ENCODE measurements around the gene STON1.
"Not testable (repeated sequence)": the region's sequence is repeated elsewhere in the genome, so short reads cannot be mapped to it uniquely, and the experiment has no call there.

The STON1 gene

DNA sequence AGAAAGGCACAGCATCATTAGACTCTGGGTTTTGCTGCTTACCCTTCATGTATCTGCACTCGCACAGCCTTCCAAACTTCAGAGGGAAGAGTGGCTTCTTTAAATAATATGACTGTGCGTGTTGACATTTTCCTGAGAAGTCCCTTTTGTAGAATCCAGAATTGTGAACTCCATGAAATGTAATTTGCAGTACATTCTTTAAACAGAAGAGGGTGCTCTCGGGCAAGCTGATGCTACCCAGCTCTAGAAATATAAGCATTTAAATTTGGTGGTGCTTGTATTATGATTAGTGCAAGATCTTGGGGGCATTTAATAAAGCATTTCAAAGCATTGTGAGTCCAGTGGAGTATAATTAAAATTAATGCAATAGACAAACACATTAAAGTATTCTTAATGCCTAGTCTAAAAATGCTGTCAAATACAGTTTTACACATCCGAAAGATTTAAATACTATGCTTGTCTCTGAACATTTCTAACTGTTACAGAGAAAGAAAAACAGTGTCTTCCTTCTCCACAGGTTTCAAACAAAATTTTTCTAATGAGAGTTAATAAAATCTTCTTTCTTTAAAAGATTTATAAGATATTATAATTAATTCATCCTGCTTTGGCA is 70.4 kb downstream of the STON1 start:
- peak; percentile 26 for DNase-seq (ENCODE audit: extremely low spot score)
- TF ChIP-seq, protein P1, sequence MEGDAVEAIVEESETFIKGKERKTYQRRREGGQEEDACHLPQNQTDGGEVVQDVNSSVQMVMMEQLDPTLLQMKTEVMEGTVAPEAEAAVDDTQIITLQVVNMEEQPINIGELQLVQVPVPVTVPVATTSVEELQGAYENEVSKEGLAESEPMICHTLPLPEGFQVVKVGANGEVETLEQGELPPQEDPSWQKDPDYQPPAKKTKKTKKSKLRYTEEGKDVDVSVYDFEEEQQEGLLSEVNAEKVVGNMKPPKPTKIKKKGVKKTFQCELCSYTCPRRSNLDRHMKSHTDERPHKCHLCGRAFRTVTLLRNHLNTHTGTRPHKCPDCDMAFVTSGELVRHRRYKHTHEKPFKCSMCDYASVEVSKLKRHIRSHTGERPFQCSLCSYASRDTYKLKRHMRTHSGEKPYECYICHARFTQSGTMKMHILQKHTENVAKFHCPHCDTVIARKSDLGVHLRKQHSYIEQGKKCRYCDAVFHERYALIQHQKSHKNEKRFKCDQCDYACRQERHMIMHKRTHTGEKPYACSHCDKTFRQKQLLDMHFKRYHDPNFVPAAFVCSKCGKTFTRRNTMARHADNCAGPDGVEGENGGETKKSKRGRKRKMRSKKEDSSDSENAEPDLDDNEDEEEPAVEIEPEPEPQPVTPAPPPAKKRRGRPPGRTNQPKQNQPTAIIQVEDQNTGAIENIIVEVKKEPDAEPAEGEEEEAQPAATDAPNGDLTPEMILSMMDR (IDR thresholded peaks at IDR 0.05; ENCODE audit: control extremely low read depth, extremely low read depth, low read depth, missing control alignments), result peak; percentile 69
- POLR2A ChIA-PET, result no interaction called here
- CTCF ChIA-PET, result interaction anchor here (0.8 to 2.5 kb wide), 10 partner anchors 9 to 890 kb away, joined by 3 to 22 read pairs (median 4); no protein-coding TSS in a partner anchor

DNA sequence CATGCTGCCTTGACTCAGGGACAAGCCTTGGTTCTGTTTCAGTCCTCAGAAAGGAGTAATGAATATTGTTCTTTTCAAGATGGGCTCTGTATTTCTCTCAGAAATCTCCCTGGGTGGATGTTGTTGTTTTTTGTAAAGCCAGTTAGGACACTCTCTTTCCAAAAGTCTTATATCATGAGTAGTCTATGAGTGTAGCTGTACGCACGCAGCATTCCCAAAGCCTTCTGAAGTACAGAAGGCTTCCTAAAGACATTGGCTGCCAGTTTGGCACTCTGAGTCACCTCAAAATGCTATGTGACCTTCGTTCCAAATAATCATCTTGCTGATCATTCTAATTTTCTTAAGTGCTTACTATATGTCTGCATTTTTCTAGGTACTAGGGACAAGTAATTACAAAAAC is 71.0 kb downstream of the STON1 start:
- ChIA-PET CTCF (interaction anchor here (0.8 to 2.5 kb wide), 6 partner anchors 10 to 127 kb away, joined by 3 to 22 read pairs (median 5); no protein-coding TSS in a partner anchor), POLR2A (no interaction called here)
- DNase-seq (ENCODE audit: extremely low spot score), result no peak
- TF ChIP-seq, protein P1 (IDR thresholded peaks at IDR 0.05; ENCODE audit: control extremely low read depth, extremely low read depth, low read depth, missing control alignments), result no peak

DNA sequence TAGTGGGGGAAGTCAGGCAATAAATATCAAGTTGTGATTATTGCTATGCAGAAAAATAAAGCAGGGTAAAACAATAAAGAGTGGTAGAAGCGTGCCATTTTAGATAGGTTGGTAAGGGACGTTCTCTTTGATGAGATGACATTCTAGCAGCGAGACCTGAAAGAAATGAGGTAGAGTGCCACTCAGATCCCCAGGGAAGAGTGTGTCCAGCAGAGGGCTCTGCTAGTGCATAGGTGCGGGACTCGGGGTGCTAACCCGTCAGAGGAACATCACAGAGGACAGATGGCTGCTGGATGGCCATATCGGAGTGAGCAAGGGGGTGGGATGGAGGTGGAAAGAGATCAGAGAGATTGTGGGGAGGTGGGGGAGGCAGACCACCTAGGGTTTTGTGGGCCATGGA is 71.4 kb downstream of the STON1 start:
- CTCF ChIA-PET, result interaction anchor here (2.0 kb wide), 1 partner anchor 10 kb away, joined by 5 read pairs; no protein-coding TSS in a partner anchor
- POLR2A ChIA-PET, result no interaction called here
- no peak for DNase-seq (ENCODE audit: extremely low spot score)
- TF ChIP-seq, protein P1 (IDR thresholded peaks at IDR 0.05; ENCODE audit: control extremely low read depth, extremely low read depth, low read depth, missing control alignments), result peak; percentile 36

DNA sequence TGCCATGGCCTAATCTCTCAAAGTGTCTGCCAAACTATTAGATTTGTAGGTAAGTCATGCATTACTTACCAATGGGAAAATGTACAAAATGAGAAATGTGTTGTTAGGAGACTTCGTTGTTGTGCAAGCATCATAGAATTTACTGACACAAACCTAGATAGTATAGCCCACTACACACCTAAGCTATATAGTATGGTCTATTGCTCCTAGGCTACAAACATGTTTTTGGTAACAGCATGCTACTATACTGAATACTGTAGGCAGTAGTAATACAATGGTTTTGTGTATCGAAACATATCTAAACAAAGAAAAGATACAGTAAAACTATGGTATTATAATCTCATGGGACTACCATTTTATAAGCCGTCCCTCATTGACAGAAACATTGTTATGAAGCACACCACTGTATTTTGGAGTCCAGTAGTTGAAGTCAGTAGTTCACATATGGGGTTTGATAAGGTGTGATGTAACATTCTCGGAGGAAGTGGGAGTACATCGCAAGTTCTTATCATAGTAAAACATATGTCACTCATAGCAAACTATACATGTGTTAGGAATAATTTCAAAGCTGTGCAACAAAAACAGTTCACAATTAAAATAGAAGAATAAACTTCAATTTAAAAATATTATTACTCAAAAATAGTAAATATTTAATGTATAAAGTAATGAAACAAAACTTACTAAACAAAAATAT is 75.7 kb downstream of the STON1 start:
- DNase-seq (ENCODE audit: extremely low spot score), result no peak
- ChIA-PET POLR2A (no interaction called here), CTCF (interaction anchor here (1.4 kb wide), 1 partner anchor 1797 kb away, joined by 3 read pairs; no protein-coding TSS in a partner anchor)
- TF ChIP-seq, protein P1 (IDR thresholded peaks at IDR 0.05; ENCODE audit: control extremely low read depth, extremely low read depth, low read depth, missing control alignments), result no peak

DNA sequence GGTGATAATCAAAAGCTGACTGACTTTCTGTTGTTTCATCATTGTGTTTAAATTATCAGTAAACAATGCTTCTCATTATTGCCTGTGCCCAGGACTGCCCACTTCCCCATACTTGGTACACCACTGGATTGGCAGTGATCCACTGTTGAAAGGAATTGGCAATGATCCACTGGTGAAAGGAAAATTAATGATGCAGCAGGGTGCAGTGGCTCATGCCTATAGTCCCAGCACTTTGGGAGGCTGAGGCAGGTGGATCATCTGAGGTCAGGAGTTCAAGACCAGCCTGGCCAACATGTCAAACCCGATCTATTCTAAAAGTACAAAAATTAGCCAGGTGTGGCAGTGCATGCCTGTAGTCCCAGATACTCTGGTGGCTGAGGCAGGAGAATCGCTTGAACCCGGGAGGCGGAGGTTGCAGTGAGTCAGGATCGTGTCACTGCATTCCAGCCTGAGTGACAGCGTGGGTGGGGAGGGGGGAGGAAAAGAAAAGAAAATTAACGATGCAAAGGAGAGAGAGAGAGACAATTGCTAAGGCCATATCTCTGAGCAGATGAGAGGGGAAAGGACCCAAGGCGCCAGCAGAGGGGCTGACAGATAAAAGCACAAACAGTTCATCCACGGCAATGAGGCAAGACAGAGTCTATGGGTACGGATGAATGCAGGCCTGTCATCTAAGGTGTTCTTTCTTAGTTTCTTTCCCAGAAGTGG is 77.5 kb downstream of the STON1 start:
- POLR2A ChIA-PET, result no interaction called here
- DNase-seq (ENCODE audit: extremely low spot score), result no peak
- CTCF ChIA-PET, result no interaction called here
- TF ChIP-seq, protein P1 (IDR thresholded peaks at IDR 0.05; ENCODE audit: control extremely low read depth, extremely low read depth, low read depth, missing control alignments), result no peak

DNA sequence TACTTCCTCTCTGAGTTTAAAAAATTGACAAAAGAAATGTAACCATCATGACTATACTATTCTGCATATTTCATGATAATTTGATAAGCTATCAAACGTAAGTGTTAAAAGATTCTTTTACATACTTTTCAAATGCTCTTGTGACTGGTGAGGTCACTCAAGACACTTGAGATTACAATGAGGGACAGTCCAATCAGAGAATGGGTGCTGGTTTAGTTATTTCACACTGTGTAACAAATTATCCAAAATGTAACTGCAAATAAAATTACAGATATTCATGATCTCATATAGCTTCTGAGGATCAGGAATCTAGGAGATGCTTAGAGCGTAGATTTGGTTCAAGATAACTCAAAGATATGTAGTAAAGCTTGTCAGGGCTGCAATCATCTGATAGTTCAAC is 83.3 kb downstream of the STON1 start:
- TF ChIP-seq, protein P1 (IDR thresholded peaks at IDR 0.05; ENCODE audit: control extremely low read depth, extremely low read depth, low read depth, missing control alignments), result no peak
- ChIA-PET CTCF (no interaction called here), POLR2A (no interaction called here)
- no peak for DNase-seq (ENCODE audit: extremely low spot score)

DNA sequence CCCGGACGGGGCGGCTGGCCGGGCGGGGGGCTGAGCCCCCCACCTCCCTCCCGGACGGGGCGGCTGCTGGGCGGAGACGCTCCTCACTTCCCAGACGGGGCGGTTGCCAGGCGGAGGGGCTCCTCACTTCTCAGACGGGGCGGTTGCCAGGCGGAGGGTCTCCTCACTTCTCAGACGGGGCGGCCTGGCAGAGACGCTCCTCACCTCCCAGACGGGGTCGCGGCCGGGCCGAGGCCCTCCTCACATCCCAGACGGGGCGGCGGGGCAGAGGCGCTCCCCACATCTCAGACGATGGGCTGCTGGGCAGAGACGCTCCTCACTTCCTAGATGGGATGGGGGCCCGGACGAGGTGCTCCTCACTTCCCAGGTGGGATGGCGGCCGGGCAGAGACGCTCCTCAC is 84.6 kb downstream of the STON1 start:
- CTCF ChIA-PET; DNase-seq (ENCODE audit: extremely low spot score); POLR2A ChIA-PET: not testable (repeated sequence)
